22Rv1 (cell line): ENCODE results near the gene MAD2L2.

Experiments used
- CTCF ChIP-seq: fragments of 450-650 bp; IDR thresholded peaks from 2 replicates; pipeline ENCODE4 v1.5.1; 2017; ENCODE audit warnings: mild to moderate bottlenecking
- ZFX ChIP-seq: fragments of 450-650 bp; IDR thresholded peaks from 2 replicates; pipeline ENCODE4 v1.6.1; 2017; ENCODE audit warnings: antibody characterized with exemption, borderline replicate concordance

- no peak for TF ChIP-seq CTCF
- no peak for TF ChIP-seq ZFX
Measured at GRCh38 chr1:11697893-11698210, 16.9 kb upstream of the MAD2L2 start.
